T-helper 1 cell (primary cell): Measurements from ENCODE around the gene TMEM132A.

ENCODE experiments used
- DNase-seq, 5 donors: peaks; one replicate each; pipeline ENCODE4 v3.0.0-alpha.2; 2012 to 2020

TMEM132A gene

DNA sequence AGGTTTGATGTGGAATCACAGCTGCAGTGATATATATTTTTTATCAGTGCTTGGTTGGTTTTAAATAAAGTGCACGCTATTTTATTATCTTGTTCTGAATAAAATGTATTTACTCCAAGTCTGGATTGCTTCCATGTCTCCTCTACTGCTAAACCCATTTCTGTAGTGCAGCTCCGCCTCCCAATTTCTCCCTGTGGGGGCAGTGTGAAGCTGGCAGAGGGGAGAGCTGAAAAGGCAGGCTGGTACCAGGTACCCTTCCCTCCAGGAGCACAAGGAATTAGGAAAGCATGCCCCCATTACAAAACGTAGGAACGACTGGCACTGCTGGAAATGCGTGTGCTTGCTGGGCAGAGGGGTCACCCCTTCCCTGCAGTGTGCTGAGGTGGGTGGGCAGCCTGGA is 934 bp upstream of the TMEM132A start:
- no peak for DNase-seq

DNA sequence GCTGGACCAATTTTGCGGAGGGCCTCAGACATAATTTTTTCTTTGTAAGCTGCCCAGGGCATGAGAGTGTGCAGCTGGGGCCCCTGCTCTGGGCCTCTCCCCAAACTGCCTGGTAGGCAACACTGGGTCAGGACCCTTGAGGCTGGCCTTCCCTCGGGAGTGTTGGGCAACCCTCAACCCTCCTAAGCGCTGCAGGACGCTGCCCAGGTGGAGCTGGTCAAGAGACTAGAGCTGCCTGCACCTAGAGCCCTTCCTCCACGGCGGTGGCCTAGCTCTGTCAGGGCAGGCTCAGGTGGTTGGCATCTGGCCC is 505 bp upstream of the TMEM132A start:
- DNase-seq, result no peak

DNA sequence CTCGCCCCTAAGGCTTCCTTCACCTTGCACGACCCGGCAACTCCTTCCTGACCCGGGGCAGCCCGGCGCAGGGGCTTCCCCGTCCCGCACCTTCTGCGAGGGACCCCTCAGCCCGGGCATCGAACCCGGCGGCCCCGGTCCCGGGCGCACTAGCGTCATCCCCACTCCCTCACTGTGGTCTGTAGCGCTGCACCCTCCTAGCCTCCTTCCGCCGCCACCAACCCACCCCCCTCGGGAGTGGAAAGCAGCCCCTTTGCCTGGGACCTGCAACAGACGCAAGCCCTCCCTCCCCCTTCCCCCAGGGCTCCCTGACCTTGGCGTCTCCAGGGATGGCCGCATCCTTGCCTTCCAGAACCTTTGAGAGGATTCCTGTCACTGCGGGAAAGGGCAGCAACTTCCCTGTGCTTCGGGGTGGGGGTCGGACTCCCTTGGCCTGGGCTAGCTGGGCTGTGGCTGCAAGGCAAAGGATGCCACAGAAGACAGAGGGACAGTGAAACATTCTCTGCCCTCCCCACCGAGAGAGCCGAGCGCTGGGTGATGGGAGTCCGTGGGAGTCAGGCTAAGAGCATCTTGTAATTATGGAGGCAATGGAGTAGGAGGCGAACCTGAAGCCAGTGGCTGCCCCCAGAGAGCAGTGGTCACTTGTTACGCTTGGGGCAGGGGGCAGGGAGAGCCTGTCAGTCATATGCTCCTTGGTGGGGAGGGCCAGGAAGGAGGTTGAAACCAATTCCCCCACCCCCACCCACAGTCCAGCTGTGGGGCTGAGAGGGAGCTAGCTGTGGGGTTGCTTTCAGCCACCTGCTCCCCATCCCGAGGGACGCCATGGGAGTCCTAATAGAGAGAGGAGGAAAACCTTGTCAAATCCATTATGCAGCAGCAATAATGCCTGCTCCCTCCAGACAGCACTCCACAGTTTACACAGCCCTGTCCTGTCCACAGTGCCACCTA is 920 bp downstream of the TMEM132A start:
- DNase-seq, result no peak

DNA sequence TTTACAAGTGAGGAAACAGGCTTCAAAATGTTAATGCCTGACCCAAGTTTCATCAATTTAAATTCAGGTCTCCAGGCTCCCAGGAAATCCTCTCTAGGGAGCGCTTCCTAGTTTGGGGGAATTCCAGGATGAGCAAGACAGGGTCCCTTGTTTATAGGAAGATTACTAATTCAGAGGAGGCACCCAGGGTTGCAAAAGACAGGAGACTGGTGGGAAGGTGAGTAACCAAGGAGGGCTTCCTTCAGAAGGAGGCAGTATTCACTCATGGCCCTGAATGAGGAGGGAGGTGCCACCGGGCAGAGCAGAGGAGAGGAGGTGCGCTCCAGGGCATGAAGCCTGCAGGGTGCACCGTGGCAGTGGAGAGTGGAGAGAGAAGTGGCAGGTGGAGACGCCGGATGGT is 1.6 kb downstream of the TMEM132A start:
- DNase-seq, result no peak

DNA sequence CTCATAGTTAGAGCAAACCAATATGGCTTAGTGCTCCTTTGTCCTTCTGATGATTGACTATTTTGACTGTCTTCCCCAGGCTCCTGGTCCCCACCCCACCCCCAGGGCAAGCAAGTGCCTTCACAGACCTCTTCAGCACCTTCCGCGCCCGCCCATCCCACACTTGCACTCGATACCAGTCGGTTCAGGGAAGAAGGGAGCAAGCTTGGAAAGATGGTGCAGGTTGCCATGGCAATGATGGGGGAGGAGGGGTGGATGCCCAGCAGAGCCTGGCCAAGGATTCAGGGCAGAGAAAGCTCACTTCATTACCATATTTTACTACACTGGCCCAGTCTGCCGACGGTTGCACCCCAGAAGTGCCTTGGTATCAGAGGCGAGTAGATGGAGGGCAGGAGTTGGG is 2.2 kb downstream of the TMEM132A start:
- DNase-seq, result no peak

DNA sequence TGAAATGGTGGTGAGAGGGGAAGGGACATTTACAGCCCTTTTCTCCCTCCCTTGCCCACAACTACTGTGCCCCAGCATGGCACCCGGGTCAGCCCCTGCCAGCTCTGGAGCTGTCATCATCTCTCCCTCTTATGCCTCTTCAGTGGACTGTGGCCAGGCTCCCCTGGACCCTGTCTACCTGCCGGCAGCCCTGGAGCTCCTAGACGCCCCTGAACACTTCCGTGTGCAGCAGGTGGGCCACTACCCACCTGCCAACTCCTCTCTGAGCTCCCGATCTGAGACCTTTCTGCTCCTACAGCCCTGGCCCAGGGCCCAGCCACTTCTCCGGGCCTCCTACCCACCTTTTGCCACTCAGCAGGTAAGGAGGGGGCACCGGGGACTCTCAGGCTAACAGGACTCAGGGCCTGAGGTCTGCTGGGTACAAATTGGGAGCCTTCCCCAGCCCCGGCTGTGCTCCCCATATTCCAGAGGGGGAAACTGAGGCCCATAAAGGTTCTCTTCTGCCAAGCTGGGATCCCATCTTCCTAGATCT is 2.9 kb downstream of the TMEM132A start:
- no peak for DNase-seq

DNA sequence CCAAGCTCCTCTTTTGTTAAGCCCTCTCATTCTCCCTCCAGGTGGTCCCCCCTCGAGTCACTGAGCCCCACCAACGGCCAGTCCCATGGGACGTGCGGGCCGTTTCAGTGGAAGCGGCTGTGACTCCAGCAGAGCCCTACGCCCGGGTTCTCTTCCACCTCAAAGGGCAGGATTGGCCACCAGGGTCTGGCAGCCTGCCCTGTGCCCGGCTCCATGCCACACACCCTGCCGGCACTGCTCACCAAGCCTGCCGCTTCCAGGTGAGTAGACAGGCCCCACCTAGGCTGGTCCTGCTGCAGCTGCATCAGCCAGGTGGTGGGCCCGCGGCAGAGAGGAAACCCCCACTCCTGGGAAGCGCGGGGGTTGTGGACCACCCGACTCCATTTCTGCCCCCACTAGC is 3.3 kb downstream of the TMEM132A start:
- DNase-seq, result no peak

DNA sequence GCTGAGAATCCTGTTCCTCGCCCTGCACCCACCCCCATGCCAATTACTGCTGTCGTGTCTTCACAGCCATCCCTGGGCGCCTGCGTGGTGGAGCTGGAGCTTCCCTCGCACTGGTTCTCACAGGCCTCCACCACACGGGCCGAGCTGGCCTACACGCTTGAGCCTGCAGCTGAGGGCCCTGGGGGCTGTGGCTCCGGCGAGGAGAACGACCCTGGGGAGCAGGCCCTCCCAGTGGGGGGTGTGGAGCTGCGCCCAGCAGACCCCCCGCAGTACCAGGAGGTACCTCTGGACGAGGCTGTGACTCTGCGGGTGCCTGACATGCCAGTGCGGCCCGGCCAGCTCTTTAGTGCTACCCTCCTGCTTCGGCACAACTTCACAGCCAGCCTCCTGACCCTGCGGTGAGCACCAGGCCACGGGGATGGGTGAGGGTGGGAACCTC is 4.3 kb downstream of the TMEM132A start:
- DNase-seq, result no peak

DNA sequence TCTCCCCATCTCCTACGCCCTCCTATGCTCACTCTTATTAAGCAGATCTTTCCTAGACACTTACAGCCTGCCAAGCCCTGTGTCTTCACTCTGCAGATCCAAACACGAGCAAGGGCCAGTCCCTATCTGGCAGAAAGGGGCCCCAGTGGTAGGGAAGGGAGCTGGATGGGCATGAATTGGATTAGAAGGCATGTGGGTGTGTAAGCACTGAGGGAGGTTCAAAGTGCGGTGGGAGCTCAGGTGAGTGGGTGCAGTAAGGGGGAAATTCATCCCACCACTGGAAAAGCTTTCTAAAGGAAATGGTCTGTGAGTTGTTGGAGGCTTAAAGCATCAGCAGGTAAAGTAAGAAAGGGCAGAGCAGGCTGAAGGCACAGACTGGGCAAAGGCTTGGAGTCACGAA is 5.5 kb downstream of the TMEM132A start:
- DNase-seq, result no peak

DNA sequence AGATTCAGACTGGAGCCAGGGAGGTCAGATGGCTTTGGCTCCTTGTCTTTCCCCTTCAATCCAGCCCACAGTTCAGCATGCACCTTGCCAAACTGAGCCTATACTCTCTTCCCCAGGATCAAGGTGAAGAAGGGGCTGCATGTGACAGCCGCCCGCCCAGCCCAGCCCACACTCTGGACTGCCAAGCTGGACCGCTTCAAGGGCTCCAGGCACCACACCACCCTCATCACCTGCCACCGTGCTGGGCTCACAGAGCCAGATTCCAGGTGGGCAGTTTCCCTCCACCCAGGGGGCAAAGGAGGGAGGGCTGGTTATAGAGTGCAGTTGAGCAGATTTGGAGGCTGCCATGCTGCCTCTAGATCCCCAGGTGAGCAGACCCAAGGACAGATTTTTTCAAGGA is 6.1 kb downstream of the TMEM132A start:
- no peak for DNase-seq

DNA sequence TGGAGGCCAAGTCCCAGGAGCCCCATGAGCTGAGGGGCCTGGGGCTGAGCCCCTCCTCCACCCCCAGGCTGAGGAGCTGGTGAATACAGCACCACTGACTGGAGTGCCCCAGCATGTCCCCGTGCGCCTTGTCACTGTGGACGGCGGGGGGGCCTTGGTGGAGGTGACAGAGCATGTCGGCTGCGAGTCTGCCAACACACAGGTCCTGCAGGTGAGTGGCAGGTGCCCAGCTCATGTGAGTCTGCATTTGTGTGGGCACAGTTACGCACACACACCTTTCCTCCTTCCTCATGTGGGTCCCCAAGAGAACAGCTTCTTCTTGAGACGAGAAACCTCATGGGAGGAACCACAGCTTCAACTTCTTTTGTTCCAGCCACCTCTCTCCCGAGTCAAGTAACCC is 7.7 kb downstream of the TMEM132A start:
- no peak for DNase-seq

DNA sequence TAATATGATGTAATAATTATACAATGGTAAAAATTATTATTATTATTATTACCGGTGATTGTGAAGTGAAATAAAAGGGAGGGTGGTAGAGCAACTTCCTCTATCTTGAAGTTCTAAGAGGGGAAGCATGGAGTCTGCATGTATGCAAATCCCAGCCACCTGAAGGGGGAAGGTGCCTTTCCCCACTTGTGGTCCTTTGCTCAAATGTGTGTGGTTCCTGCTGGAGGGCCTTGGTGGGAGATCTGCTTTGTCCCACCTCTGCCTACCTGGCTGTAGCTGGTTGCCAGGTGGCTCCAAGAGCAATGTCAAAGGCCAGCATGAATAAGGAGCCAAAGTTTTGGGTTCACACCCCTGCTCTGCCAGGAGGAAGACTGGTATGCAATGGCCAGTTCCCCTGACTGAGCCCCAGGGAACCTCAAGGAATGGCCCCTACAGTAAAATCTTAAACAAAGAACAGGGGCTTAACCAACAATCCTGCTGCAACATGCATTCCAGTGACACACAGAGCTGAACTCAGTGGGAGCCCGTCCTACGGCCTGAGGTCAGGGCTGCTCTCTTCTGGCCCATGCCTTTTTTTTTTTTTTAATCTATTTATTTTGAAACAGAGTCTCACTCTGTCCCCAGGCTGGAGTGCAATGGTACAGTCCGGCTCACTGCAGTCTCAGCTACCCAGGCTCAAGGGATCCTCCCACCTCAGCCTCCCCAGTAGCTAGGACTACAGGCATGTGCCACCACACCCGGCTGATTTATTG is 8.5 kb downstream of the TMEM132A start:
- DNase-seq, result no peak

DNA sequence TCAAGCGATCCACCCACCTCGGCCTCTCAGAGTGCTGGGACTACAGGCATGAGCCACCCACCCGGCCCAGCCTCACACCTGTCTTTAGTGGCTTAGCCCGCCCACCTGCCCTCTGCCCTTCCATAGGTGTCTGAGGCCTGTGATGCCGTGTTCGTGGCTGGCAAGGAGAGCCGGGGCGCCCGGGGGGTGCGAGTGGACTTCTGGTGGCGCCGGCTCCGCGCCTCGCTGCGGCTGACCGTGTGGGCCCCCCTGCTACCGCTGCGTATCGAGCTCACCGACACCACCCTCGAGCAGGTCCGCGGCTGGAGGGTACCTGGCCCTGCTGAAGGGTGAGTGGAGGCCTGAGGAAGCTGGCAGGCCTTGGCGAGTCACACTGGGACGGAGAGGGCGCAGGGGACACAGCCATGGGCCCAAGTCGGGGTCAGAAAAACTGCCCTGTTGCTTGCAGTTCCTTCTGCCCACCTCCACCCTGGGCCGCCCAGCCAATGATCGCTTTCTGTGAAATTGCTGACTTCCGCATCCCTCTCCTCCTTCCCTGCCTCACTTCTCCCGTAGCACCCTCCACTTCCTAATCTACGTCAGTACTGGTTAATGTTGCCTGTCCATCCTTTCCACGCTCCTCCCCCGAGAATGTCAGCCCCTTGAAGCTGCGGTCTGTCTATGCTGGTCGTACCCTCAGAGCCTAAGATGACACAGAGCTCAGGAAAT is 9.3 kb downstream of the TMEM132A start:
- no peak for DNase-seq

DNA sequence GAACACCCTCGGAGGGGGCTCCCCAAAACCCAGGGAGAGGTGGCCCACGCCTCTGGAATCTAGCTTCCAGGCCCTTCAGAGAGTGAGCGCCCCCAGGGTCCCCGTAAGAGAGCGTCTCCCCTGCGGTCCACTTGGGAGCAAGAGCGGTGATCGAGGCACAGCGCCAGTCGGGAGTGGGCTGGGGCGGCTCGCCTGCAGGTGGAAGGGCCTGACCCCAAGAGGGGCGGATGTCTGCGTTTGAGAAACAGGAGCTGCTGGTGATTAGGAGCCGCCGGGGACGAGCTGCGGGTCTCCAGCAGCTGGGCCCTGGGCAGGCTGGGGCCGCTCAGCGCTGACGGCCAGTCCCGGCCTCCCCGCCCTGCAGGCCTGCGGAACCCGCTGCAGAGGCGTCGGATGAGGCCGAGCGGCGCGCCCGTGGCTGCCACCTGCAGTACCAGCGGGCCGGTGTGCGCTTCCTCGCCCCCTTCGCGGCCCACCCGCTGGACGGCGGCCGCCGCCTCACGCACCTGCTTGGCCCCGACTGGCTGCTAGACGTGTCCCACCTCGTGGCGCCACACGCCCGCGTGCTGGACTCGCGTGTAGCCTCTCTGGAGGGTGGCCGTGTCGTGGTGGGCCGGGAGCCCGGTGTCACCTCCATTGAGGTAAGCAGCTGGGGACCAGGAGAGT is 10.0 kb downstream of the TMEM132A start:
- no peak for DNase-seq

DNA sequence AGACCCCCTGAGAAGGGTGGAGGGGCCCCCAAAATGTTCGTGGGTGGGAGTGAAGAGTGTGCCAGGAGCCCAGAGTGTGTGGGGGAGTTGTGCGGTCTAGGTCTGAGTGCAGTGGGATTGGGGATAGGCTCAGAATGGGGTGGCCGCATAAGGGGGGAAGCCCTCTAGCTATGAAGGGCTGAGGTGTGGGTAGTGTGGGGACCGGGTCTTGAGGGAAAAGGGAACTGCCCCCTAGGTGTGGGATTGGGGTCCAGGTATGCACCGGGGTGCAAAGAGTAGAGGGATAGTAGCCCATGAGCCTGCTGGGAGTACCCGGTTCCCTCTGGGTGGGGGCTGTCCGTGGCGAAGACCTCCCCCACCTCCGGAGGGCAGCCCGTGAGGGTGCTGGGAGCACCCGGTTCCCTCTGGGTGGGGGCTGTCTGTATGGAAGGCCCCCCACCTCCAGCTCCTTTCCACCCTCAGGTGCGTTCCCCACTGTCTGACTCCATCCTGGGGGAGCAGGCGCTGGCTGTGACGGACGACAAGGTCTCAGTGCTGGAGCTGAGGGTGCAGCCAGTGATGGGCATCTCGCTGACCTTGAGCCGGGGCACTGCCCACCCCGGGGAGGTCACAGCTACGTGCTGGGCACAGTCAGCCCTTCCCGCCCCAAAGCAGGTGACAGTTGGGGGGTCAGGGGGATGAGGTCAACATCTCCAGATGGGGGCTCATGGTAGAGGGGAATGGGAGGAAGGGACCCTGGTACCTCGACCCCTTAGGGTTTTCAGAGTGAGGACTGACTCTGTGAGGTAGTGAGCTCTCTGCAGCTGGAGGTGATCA is 10.7 kb downstream of the TMEM132A start:
- no peak for DNase-seq

DNA sequence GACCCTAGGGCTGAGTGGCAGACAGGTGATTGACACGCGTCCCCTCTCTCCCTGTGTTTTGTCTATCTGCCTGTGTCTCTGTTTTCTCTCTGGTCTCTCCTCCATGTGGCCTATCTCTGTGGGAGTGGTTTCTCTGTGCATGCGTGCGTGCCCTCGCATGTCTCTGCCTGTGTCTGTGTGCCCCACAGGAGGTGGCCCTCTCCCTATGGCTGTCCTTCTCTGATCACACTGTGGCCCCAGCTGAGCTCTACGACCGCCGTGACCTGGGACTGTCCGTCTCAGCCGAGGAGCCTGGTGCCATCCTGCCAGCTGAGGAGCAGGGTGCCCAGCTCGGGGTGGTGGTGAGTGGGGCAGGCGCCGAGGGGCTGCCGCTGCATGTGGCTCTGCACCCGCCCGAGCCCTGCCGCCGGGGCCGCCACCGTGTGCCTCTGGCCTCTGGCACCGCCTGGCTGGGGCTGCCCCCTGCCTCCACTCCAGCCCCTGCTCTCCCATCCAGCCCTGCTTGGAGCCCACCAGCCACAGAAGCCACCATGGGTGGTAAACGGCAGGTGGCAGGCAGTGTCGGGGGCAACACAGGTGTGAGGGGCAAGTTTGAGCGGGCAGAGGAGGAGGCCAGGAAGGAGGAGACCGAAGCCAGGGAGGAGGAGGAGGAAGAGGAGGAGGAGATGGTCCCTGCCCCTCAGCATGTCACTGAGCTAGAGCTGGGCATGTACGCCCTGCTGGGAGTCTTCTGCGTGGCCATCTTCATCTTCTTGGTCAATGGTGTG is 11.6 kb downstream of the TMEM132A start:
- no peak for DNase-seq

DNA sequence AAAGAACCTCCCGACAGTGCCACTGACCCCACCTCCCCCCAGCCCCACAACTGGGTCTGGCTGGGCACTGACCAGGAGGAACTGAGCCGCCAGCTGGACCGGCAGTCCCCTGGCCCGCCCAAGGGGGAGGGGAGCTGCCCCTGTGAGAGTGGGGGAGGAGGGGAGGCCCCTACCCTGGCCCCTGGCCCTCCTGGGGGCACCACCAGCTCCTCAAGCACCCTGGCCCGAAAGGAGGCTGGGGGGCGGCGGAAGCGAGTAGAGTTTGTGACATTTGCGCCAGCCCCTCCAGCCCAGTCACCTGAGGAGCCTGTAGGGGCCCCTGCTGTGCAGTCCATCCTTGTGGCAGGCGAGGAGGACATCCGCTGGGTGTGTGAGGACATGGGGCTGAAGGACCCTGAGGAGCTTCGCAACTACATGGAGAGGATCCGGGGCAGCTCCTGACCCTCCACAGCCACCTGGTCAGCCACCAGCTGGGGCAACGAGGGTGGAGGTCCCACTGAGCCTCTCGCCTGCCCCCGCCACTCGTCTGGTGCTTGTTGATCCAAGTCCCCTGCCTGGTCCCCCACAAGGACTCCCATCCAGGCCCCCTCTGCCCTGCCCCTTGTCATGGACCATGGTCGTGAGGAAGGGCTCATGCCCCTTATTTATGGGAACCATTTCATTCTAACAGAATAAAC is 12.3 kb downstream of the TMEM132A start:
- DNase-seq, result no peak

DNA sequence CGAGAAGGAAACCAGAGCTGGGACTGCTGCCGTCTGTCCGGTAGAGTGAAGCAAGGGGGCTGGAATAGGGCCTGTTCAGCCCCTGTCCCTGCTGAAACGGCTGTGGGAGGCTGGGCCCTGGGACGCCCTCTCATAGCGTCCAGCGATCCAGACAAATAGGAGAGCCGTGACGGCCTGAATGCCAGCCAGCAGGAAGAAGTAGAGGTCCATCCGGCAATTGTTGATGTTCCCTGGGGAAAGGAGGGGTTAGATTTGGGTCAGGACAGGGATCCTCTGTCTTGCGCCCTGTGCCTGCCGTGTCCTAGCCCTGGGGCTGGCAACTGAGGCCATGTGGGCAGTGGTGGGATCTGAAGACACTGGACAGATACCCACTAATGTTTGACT is 12.9 kb downstream of the TMEM132A start:
- no peak for DNase-seq

DNA sequence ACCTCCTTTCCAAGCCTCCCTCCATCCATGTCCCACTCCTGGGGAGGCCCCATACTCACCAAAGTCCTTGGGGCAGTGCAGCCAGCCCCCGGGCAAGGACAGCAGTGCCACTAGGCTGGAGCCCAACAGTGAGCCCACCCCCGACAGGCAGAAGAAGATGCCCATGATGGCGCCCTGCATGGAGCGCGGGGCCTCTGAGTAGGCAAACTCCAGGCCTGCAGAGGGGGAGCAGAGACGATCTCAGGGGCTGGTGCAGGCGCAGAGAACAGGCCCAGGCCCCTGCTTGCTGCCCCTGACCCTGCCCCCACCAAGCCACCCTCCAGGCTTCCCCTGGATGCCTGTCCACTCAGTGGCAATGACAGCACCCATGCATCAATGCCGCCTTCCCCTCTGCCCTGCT is 13.6 kb downstream of the TMEM132A start:
- no peak for DNase-seq

DNA sequence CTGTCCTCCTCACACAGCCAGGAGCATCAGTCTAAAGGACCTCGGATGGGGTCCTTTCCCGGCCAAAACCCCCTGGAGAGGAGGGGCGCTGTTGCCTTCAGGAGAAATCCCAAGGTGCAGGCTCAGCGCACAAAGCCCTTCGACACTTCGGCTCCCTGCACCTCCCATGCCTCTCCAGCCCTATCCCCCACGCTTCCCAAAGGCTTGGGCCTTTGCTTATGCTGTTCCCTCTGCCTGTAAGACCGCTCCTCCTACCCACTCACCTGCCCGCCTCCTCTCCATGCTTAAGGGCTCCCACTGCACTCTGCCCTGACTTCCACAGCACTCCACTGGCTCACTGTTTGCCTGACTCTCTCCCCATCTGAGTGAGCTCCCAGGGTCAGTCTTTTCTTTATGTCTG is 14.2 kb downstream of the TMEM132A start:
- no peak for DNase-seq

DNA sequence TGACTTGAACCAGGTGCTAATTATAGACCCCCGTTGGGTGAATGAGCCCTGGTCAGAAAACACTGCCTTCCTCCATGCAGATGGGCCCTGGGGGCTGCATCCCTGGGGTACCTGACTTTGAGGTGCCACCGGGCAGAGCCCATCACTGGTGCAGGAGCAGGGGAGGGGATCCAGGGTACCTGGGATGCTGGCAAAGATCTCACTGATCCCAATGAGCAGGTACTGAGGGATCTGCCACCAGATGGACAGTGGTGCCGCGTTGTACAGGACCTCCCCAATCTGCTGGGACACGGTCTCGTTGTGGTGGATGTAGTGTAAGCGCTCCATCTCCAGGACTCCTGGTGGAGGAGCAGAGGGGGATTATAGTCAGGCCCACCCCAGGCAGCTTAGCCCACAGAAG is 15.0 kb downstream of the TMEM132A start:
- DNase-seq, result no peak
